ENCODE data around the gene CCDC88C.
"Not testable (repeated sequence)": the region's sequence is repeated elsewhere in the genome, so short reads cannot be mapped to it uniquely, and the experiment has no call there.

The CCDC88C gene

GRCh38 chr14:91417120-91417982, at the start of gene CCDC88C:
TSS of gene CCDC88C (minus strand) at chr14:91417820. CDS start at chr14:91417690, 130 bp downstream.
- DNase-seq (ENCODE audit: low read depth): peak; percentile 60

DNA sequence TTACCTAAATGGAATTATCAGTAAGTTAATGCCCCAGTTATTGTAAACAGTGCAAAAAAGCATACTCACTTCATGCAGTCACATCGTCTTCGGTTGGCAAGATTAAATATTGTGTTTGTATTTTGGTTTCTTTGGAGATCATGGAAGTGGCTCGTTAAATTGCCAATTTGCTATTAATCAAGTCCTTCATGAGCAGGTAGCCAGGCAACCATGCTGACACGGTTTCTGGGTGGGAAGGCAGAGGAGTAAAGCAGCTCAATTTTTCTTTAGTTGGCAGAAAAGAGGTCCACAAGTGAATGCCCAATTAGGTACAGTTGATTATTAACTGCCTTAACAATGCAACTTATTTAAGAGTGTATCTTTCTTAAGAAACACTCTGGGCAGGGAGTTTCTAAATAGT, 48.6 kb upstream of the CCDC88C start:
- DNase-seq (ENCODE audit: low read depth): no peak

DNA sequence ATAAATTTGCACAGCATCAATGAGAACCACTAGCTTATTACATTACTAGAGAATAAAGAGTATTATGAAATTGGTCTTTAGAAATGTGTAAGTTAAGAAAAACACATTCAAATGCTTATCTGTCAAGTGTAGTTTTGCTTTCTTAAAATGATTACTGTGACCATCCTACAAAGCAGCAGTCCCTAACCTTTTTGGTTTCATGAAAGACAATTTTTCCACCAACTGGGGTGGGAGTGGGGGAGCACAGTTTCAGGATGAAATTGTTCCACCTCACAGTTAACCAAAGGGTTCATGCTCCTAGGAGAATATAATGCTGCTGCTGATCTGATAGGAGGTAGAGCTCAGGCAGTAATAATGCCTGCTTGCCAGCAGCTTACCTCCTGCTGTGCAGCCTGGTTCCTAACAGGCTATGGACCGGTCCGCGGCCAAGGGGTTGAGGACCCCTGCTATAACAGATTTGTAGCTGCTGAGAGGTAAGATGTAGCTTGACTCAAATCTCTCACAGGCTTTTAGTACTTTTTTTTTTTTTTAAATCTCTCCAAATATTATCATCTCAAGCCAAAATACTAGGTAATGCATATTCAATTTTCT, 47.1 kb upstream of the CCDC88C start:
- no peak for DNase-seq (ENCODE audit: low read depth)

DNA sequence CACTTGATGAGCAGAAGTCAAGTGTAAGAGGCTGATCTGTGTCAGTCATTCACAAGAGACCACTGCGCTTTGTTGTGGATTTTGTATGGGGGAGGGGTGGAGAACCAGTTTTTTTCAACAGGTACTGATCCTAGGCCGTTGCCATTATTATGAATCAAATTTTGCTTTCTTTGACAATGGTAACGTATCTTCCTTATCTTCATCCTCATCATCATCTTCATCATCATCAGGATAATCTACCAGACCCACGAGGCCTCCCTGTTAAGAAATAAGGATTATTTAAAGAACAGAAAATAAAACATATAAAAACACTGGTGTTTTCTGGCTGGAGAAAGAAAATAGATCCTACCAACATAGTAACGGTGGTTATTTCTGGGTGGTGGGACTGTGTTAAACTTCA, 41.0 kb upstream of the CCDC88C start:
- no peak for DNase-seq (ENCODE audit: low read depth)

- DNase-seq (ENCODE audit: low read depth): no peak
Observed at GRCh38 chr14:91456283-91456682, 38.7 kb upstream of the CCDC88C start.

DNA sequence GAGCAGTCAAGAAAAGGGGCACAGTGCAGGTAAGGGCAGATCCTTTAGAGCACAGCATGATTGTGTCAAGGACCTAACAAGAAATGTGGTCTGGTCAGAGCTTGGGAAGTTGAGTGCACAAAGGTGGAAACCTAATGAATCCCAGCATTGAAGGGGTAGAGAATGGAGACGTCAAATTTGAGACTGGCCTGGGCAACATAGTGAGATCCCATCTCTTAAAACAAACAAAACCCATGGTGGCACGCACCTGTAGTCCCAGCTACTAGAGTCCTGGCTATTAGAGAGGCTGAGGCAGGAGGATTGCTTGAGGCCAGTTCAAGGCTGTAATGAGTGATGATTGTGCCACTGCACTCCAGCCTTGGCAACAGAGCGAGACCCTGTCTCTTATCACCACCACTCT, 37.0 kb upstream of the CCDC88C start:
- no peak for DNase-seq (ENCODE audit: low read depth)

DNA sequence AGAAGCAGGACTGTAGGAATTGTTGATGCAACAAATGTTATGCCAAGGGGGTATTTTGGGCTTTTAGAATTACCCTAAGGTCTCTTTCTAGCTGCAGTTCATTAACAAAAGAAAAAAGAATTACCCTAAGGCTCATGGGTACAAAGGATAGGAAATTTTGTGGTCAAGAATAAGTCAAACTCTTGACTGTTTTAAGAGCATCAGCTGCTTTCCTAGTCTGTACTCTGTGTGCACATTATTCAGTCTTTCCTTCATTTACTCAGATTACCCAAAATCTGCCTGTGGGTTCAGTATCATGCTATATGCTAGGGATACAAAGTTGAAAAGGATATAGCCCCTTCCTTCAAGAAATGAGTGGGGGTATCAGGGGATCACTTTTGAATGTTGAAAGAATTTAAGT, 36.5 kb upstream of the CCDC88C start:
- no peak for DNase-seq (ENCODE audit: low read depth)

- DNase-seq (ENCODE audit: low read depth): no peak
Observed at GRCh38 chr14:91453744-91454143, 36.1 kb upstream of the CCDC88C start.

DNA sequence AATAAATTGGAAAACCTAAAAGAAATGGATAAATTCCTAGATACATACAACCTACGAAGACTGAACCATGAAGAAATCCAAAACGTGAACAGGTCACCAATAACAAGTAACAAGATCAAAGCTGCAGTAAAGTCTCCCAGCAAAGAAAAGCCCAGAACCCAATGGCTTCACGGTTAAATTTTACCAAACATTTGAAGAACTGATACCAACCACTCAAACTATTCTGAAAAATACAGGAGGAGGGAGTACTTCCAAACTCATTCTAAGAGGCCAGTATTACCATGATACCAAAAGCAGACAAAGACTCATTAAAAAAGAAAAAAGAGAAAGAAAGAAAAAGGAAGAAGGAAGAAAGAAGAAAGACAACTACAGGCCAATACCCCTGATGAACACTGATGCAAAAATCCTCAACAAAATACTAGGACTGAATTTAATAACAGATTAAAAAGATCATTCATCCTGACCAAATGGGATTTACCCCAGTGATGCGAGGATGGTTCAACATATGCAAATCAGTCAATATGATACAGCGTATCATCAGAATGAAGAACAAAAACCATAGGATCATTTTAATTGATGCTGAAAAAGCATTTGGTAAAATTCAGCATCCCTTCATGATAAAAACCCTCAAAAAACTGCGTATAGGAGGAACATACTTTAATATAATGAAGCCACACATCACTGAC, 26.9 kb upstream of the CCDC88C start:
- DNase-seq (ENCODE audit: low read depth): no peak

GRCh38 chr14:91439345-91439744, 21.7 kb upstream of the CCDC88C start:
- no peak for DNase-seq (ENCODE audit: low read depth)

DNA sequence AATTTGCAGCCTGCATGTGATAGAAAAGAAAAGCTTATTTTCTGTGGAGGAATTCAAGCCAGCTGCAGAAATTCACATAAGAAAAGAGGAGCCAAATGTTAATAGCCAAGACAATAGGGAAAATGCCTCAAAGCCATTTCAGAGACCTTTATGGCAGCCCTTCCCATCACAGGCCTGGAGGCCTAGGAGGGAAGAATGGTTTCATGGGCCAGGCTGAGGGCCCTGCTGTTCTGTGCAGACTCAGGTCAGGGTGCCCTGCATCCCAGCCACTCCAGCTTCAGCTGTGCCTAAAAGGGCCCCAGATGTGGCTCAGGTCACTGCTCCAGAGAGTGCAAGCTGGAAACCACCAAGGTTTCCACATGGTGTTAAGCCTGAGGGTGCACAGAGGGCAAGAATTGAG, 21.2 kb upstream of the CCDC88C start:
- DNase-seq (ENCODE audit: low read depth): no peak

DNA sequence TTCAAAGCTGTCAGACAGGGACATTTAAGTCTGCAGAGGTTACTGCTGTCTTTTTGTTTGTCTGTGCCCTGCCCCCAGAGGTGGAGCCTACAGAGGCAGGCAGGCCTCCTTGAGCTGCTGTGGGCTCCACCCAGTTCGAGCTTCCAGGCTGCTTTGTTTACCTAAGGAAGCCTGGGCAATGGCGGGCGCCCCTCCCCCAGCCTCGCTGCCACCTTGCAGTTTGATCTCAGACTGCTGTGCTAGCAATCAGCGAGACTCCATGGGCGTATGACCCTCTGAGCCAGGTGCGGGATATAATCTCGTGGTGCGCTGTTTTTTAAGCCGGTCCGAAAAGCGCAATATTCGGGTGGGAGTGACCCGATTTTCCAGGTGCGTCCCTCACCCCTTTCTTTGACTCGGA, 18.6 kb upstream of the CCDC88C start:
- DNase-seq (ENCODE audit: low read depth): not testable (repeated sequence)

DNA sequence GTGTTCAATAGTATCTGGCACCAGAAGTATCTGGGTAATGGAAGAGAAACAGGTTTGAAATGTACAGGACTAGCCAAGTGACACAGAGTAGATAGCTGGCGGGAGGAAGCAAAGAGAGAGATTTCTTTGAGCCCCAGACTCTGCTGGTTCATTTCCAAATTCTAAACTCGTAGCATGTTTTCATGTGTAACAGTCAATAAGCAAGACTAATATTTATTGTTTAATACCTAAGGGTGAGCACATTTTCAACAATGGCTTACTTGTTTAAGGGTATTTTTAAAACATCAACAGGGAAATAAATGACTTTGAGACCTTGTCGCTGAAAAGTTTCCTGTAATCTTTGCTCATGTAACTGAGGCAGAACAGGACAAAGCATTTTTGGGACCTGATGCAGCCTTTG, 11.8 kb upstream of the CCDC88C start:
- DNase-seq (ENCODE audit: low read depth): no peak

DNA sequence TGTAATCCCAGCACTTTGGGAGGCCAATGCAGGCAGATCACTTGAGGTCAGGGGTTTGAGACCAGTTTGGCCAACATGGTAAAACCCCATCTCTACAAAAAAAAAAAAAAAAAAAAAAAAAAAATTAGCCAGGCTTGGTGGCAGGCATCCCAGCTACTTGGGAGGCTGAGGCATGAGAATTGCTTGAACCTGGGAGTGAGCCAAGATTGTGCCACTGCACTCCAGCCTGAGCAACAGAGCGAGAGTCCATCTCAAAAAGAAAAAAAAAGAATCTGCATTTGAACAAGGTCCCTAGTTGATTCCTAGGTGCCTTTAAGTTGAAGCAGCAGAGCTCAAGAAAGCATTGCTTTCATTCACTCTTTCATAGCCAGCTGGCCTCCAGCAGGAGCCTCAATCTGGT, 11.3 kb upstream of the CCDC88C start:
- DNase-seq (ENCODE audit: low read depth): not testable (repeated sequence)

GRCh38 chr14:91425531-91425944, 7.9 kb upstream of the CCDC88C start:
- DNase-seq (ENCODE audit: low read depth): not testable (repeated sequence)

DNA sequence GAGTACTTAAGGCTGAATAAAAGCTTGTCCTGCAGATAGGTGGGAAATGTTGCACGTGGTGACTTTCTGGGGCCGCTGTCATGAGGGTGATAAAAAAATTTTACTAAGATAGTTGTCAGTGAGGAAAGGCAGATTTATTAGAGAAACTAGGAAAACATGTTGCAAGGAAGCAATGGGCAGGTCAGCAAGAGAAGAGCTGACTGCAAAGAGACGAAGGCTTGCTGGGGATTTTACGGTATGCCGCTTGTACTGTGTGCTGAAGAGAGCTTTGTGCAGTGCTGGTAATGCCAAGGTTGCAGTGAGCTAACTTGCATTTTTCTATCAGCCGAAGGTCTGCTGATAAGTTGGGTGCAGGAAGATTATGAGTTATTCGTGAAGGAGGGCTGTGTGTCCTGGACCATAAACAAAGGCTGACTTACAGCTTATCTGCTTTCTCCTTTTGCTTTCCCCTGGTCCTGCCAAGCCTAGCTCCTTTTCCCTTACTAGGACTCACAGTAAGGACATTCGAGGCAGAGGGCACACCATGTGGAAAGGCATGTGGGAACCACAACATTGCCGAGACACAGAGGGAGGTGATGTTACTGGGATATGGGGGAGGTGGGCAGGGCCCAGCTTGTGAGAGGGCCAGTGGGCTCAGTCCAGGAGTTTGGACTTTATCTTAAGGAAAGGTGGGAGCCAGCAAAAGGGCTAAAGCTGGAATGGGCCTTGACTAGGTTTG, 7.4 kb upstream of the CCDC88C start:
- DNase-seq (ENCODE audit: low read depth): no peak

GRCh38 chr14:91420686-91421085, 3.1 kb upstream of the CCDC88C start:
- DNase-seq (ENCODE audit: low read depth): no peak

DNA sequence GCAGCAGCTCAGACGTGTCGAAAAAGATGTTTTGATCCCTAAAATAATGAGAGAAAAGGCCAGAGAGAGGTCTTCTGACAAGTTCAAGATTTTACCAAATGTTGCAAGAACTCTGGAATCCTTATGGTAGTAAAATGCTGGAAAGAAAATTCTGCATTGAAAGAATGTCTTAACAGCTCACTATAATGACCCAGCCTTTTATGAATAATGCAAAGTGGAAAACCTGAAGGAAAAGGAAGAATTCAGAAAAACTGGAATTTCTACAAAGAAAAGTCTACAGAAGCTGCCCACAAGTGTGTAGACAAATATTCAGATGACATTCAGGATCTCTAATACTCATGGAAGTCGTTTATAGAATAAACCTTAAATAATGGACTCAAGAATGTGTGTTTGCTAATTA, 1.8 kb upstream of the CCDC88C start:
- no peak for DNase-seq (ENCODE audit: low read depth)

- DNase-seq (ENCODE audit: low read depth): no peak
Observed at GRCh38 chr14:91419044-91419397, 1.4 kb upstream of the CCDC88C start.

DNA sequence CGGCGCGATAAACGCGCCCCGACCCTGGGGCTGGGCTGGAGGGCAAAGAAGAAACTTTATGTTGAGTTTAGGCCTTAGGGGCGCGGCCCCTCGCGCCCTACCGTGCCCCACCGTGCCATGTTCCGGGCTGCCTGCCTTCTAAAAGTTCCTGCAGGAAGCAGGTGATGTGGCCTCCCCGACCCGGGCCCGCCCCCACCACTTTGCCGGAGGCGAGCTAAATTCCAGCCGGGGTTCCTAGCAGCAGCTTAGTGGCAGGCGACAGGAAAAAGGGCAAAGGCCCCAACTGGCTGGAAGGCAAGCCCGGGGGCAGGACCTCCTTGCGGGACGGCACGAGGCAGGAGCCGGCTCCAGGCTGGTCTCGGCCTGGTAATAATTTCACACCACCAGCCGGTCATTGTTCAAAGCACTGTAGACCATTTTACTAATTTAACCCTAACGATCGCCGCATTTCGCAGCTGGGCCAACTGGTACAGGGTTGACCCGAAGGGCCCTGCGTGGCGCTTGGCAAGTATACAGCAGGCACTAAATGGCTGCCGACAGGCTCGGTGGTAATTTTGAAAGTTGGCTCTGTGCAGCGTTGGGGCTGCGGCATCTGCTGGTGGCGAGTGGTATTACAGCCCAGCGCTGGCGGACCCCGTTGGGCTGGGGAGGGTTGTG, 895 bp upstream of the CCDC88C start:
- DNase-seq (ENCODE audit: low read depth): peak; percentile 73

- DNase-seq (ENCODE audit: low read depth): peak; percentile 41
Observed at GRCh38 chr14:91417983-91418386, 365 bp upstream of the CCDC88C start.

GRCh38 chr14:91416744-91417119, 888 bp downstream of the CCDC88C start:
- no peak for DNase-seq (ENCODE audit: low read depth)

All from stimulated activated CD8-positive, alpha-beta memory T cell treated with anti-CD3 and anti-CD28 coated beads, Interleukin-12 subunit alpha, Interleukin-12 subunit beta, amount 100 ng/mL, for 1 hour (primary cell).